Measurements from ENCODE around the gene DOLPP1. TPM values are rescaled to one million over a fixed set of nuclear protein-coding genes. Genes with fewer than 3 reads are reported as not detected.
A peak's percentile ranks its signal among the peaks of the same experiment; 100 is the strongest.
"Not testable (repeated sequence)": the region's sequence is repeated elsewhere in the genome, so short reads cannot be mapped to it uniquely, and the experiment has no call there.

The DOLPP1 gene
- polyA plus RNA-seq, 1 donor, result 25.3 TPM

- peak within 1 kb of the TSS; percentile 82 for H3K4me3 ChIP-seq (ENCODE audit: low read length)
- peaks cover 23% of the 10 kb centered on the region for H3K4me1 ChIP-seq (ENCODE audit: control insufficient read depth, insufficient read depth, low read length)
- peak; percentile 91 to 93 for DNase-seq
- no peaks in the 10 kb centered on the region for H3K9me3 ChIP-seq (ENCODE audit: control insufficient read depth, low read depth, low read length)
- no CpG with 5 or more reads among the region's 77 CpGs for WGBS (ENCODE audit: insufficient coverage, low lambda C conversion rate)
- H3K27ac ChIP-seq (ENCODE audit: low read length), result peak within 1 kb of the TSS; percentile 98
- H3K27me3 ChIP-seq (ENCODE audit: control insufficient read depth, insufficient read depth, low read length), result no peaks in the 10 kb centered on the region
- H3K36me3 ChIP-seq (ENCODE audit: control insufficient read depth, insufficient read depth, low read length), result peaks cover 19% of the 10 kb centered on the region
Measured at GRCh38 chr9:129110740-129111527, 30.0 kb downstream of the DOLPP1 start, which contains the start of the genes CRAT and PTPA. CRAT (minus strand) TSS chr9:129110793; CDS start chr9:129110509, 284 bp downstream. PTPA (plus strand) TSS chr9:129111415; CDS start chr9:129111601, 186 bp downstream.

- Histone ChIP-seq H3K9me3 (ENCODE audit: control insufficient read depth, low read depth, low read length) (no peaks in the 10 kb centered on the region), H3K4me1 (ENCODE audit: control insufficient read depth, insufficient read depth, low read length) (peaks cover 19% of the 10 kb centered on the region), H3K36me3 (ENCODE audit: control insufficient read depth, insufficient read depth, low read length) (peaks cover 12% of the 10 kb centered on the region), H3K27me3 (ENCODE audit: control insufficient read depth, insufficient read depth, low read length) (no peaks in the 10 kb centered on the region), H3K27ac (ENCODE audit: low read length) (peak overlapping the region; percentile 84), H3K4me3 (ENCODE audit: low read length) (peak overlapping the region; percentile 82)
- WGBS (ENCODE audit: insufficient coverage, low lambda C conversion rate), result no CpG with 5 or more reads among the region's 37 CpGs
- DNase-seq, result peak in 1 of 2 donors; percentile 63
Measured at GRCh38 chr9:129111528-129112151, 30.7 kb downstream of the DOLPP1 start.

GRCh38 chr9:129112526-129112925 is 31.6 kb downstream of the DOLPP1 start:
- Histone ChIP-seq H3K4me3 (ENCODE audit: low read length) (peak overlapping the region; percentile 82), H3K4me1 (ENCODE audit: control insufficient read depth, insufficient read depth, low read length) (peaks cover 17% of the 10 kb centered on the region)
- 100% methylated on average over 1 of the region's 17 CpGs for WGBS (ENCODE audit: insufficient coverage, low lambda C conversion rate)
- not testable (repeated sequence) for H3K36me3 ChIP-seq (ENCODE audit: control insufficient read depth, insufficient read depth, low read length); H3K27me3 ChIP-seq (ENCODE audit: control insufficient read depth, insufficient read depth, low read length); H3K27ac ChIP-seq (ENCODE audit: low read length); H3K9me3 ChIP-seq (ENCODE audit: control insufficient read depth, low read depth, low read length); DNase-seq

- no peak for DNase-seq
- H3K27me3 ChIP-seq (ENCODE audit: control insufficient read depth, insufficient read depth, low read length), result no peaks in the 10 kb centered on the region
- no CpG with 5 or more reads among the region's 17 CpGs for WGBS (ENCODE audit: insufficient coverage, low lambda C conversion rate)
- peaks cover 13% of the 10 kb centered on the region for H3K4me1 ChIP-seq (ENCODE audit: control insufficient read depth, insufficient read depth, low read length)
- no peaks in the 10 kb centered on the region for H3K36me3 ChIP-seq (ENCODE audit: control insufficient read depth, insufficient read depth, low read length)
- no peaks in the 10 kb centered on the region for H3K9me3 ChIP-seq (ENCODE audit: control insufficient read depth, low read depth, low read length)
- H3K27ac ChIP-seq (ENCODE audit: low read length), result no peak overlapping the region
- no peak overlapping the region for H3K4me3 ChIP-seq (ENCODE audit: low read length)
Measured at GRCh38 chr9:129113645-129114304, 32.9 kb downstream of the DOLPP1 start.

- no peak for DNase-seq
- WGBS (ENCODE audit: insufficient coverage, low lambda C conversion rate), result 100% methylated on average over 1 of the region's 4 CpGs
Measured at GRCh38 chr9:129118799-129119198, 37.9 kb downstream of the DOLPP1 start.

GRCh38 chr9:129121483-129121882 is 40.6 kb downstream of the DOLPP1 start:
- Histone ChIP-seq H3K4me1 (ENCODE audit: control insufficient read depth, insufficient read depth, low read length) (no peaks in the 10 kb centered on the region), H3K27ac (ENCODE audit: low read length) (no peak overlapping the region), H3K9me3 (ENCODE audit: control insufficient read depth, low read depth, low read length) (no peaks in the 10 kb centered on the region), H3K4me3 (ENCODE audit: low read length) (no peak overlapping the region), H3K36me3 (ENCODE audit: control insufficient read depth, insufficient read depth, low read length) (peaks cover 43% of the 10 kb centered on the region), H3K27me3 (ENCODE audit: control insufficient read depth, insufficient read depth, low read length) (no peaks in the 10 kb centered on the region)
- no peak for DNase-seq
- WGBS (ENCODE audit: insufficient coverage, low lambda C conversion rate), result no CpG with 5 or more reads among the region's 3 CpGs

More at GRCh38 chr9:129118799-129119198, 37.9 kb downstream of the DOLPP1 start:
- Histone ChIP-seq H3K27me3 (ENCODE audit: control insufficient read depth, insufficient read depth, low read length) (no peaks in the 10 kb centered on the region), H3K36me3 (ENCODE audit: control insufficient read depth, insufficient read depth, low read length) (peaks cover 33% of the 10 kb centered on the region), H3K9me3 (ENCODE audit: control insufficient read depth, low read depth, low read length) (no peaks in the 10 kb centered on the region), H3K4me3 (ENCODE audit: low read length) (no peak overlapping the region), H3K4me1 (ENCODE audit: control insufficient read depth, insufficient read depth, low read length) (no peaks in the 10 kb centered on the region), H3K27ac (ENCODE audit: low read length) (no peak overlapping the region)

DNA sequence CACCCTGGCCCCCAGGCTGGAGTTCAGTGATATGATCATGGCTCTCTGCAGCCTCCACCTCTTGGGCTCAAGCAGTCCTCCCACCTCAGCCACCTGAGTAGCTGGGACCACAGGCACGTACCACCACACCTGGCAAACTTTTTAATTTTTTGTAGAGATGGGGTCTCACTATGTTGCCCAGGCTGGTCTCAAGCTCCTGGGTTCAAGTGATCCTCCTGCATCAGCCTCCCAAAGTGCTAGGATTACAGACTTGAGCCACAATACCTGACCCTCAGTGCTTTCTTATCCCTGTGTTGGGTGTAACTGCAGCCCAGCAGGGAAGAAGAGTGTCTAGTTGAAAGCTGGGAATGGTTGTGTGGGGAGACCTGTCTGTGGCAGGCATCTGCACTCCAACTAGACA is 41.2 kb downstream of the DOLPP1 start:
- H3K4me1 ChIP-seq (ENCODE audit: control insufficient read depth, insufficient read depth, low read length), result no peaks in the 10 kb centered on the region
- no CpG with 5 or more reads among the region's 1 CpG for WGBS (ENCODE audit: insufficient coverage, low lambda C conversion rate)
- H3K9me3 ChIP-seq (ENCODE audit: control insufficient read depth, low read depth, low read length), result no peaks in the 10 kb centered on the region
- no peak overlapping the region for H3K27ac ChIP-seq (ENCODE audit: low read length)
- H3K4me3 ChIP-seq (ENCODE audit: low read length), result no peak overlapping the region
- DNase-seq, result no peak
- H3K36me3 ChIP-seq (ENCODE audit: control insufficient read depth, insufficient read depth, low read length), result peaks cover 48% of the 10 kb centered on the region
- no peaks in the 10 kb centered on the region for H3K27me3 ChIP-seq (ENCODE audit: control insufficient read depth, insufficient read depth, low read length)

DNA sequence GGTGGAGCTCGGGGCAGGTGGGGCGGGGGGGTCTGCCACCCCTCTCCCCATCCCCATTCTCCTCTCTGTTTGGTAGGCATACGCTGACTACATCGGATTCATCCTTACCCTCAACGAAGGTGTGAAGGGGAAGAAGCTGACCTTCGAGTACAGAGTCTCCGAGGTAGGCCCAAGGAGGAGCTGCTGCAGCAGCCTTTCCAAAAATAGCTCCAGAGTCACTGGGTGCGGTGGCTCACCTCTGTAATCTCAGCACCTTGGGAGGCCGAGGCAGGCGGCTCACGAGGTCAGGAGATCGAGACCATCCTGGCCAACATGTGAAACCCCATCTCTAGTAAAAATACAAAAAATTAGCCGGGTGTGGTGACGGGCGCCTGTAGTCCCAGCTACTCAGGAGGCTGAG is 42.1 kb downstream of the DOLPP1 start:
- not testable (repeated sequence) for H3K9me3 ChIP-seq (ENCODE audit: control insufficient read depth, low read depth, low read length); H3K27me3 ChIP-seq (ENCODE audit: control insufficient read depth, insufficient read depth, low read length); H3K27ac ChIP-seq (ENCODE audit: low read length); H3K4me3 ChIP-seq (ENCODE audit: low read length); DNase-seq; H3K4me1 ChIP-seq (ENCODE audit: control insufficient read depth, insufficient read depth, low read length)
- WGBS (ENCODE audit: insufficient coverage, low lambda C conversion rate), result 100% methylated on average over 3 of the region's 15 CpGs
- peaks cover 56% of the 10 kb centered on the region for H3K36me3 ChIP-seq (ENCODE audit: control insufficient read depth, insufficient read depth, low read length)

- Histone ChIP-seq H3K27me3 (ENCODE audit: control insufficient read depth, insufficient read depth, low read length) (no peaks in the 10 kb centered on the region), H3K9me3 (ENCODE audit: control insufficient read depth, low read depth, low read length) (no peaks in the 10 kb centered on the region), H3K4me1 (ENCODE audit: control insufficient read depth, insufficient read depth, low read length) (no peaks in the 10 kb centered on the region), H3K36me3 (ENCODE audit: control insufficient read depth, insufficient read depth, low read length) (peaks cover 64% of the 10 kb centered on the region), H3K27ac (ENCODE audit: low read length) (peak overlapping the region; percentile 8), H3K4me3 (ENCODE audit: low read length) (no peak overlapping the region)
- no peak for DNase-seq
- WGBS (ENCODE audit: insufficient coverage, low lambda C conversion rate), result no CpG with 5 or more reads among the region's 3 CpGs
Measured at GRCh38 chr9:129124506-129125069, 43.7 kb downstream of the DOLPP1 start.

GRCh38 chr9:129125478-129125877 is 44.6 kb downstream of the DOLPP1 start:
- no peak overlapping the region for H3K27ac ChIP-seq (ENCODE audit: low read length)
- H3K4me1 ChIP-seq (ENCODE audit: control insufficient read depth, insufficient read depth, low read length), result no peaks in the 10 kb centered on the region
- no peaks in the 10 kb centered on the region for H3K9me3 ChIP-seq (ENCODE audit: control insufficient read depth, low read depth, low read length)
- no peak for DNase-seq
- H3K4me3 ChIP-seq (ENCODE audit: low read length), result no peak overlapping the region
- H3K36me3 ChIP-seq (ENCODE audit: control insufficient read depth, insufficient read depth, low read length), result peaks cover 65% of the 10 kb centered on the region
- no CpG with 5 or more reads among the region's 8 CpGs for WGBS (ENCODE audit: insufficient coverage, low lambda C conversion rate)
- no peaks in the 10 kb centered on the region for H3K27me3 ChIP-seq (ENCODE audit: control insufficient read depth, insufficient read depth, low read length)

All from large intestine (tissue), 3 donors.